ENCODE results near the gene UNKL.

DNA sequence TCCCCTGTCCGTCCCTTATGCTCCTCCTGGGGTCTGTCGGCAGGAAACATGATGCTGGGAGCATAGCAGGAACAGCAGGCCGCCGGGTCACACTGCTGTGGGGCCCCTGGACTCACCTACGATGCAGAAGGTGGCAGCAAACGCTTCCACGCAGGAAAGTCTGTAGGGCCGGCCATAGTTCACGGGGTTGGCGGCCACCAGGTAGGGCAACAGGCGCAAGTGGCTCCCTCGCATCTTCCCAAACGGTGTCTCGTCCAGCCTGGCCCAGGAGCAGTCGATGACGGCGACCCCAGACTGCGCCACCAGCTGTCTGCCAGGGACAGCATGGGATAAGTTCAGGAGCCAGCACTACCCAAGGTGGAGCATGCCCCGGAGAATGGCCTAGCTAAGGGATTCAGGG, 63.8 kb downstream of the UNKL start:
- TF ChIP-seq, protein P1, sequence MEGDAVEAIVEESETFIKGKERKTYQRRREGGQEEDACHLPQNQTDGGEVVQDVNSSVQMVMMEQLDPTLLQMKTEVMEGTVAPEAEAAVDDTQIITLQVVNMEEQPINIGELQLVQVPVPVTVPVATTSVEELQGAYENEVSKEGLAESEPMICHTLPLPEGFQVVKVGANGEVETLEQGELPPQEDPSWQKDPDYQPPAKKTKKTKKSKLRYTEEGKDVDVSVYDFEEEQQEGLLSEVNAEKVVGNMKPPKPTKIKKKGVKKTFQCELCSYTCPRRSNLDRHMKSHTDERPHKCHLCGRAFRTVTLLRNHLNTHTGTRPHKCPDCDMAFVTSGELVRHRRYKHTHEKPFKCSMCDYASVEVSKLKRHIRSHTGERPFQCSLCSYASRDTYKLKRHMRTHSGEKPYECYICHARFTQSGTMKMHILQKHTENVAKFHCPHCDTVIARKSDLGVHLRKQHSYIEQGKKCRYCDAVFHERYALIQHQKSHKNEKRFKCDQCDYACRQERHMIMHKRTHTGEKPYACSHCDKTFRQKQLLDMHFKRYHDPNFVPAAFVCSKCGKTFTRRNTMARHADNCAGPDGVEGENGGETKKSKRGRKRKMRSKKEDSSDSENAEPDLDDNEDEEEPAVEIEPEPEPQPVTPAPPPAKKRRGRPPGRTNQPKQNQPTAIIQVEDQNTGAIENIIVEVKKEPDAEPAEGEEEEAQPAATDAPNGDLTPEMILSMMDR (IDR thresholded peaks at IDR 0.05; ENCODE audit: low read depth, low read length) = no peak
- TF ChIP-seq POLR2A (IDR thresholded peaks at IDR 0.05; ENCODE audit: extremely low read depth, insufficient read length) (no peak), MYC (IDR thresholded peaks at IDR 0.05; ENCODE audit: low read depth, low read length) (no peak)

Data from NB4 (cell line).